ENCODE results near the gene REPS1. TPM values are rescaled to one million over a fixed set of nuclear protein-coding genes. Genes with fewer than 3 reads are reported as not detected.

Gene REPS1
- total RNA-seq, 1 experiment from 2014 or later = 28.6 TPM

DNA sequence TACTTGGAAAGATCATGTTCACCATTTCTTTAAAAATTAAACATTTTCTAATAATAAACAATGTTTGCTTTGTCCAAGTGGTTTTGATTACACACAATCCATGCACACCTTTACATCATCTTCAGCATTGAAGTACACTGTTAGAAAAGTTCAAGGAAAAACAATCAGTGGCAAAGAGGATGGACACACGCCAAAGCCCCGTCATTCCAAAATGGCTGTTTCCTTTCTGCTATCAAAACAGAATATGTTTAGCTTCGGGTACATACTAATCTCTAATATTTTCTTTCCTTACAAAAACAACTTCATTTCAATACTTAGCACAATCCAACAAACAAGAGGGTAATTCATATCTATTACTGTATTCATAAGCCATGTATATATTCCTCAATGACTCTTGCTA lies 24.5 kb downstream of the REPS1 start:
- ATAC-seq (no peak), DNase-seq (ENCODE audit: low read depth, low spot score) (no peak)
- Histone ChIP-seq H3K4me3 (ENCODE audit: low read depth in 2 of 2, low read length in 2 of 2) (no peak overlapping the region), H3K36me3 (ENCODE audit: control insufficient read depth, insufficient read depth, low read length) (no peaks in the 10 kb centered on the region), H3K9me3 (ENCODE audit: control insufficient read depth, insufficient read depth, low read depth, low read length) (no peaks in the 10 kb centered on the region), H3K27ac (ENCODE audit: low read length) (no peak overlapping the region), H3K27me3 (ENCODE audit: control insufficient read depth, insufficient read depth, low read length) (no peaks in the 10 kb centered on the region), H3K4me1 (ENCODE audit: control insufficient read depth, insufficient read depth, low read length) (no peaks in the 10 kb centered on the region)
- in situ Hi-C loops (cut with HindIII; ENCODE audit: low pct_unique_long_range_greater_than_20kb, low sequenced_read_pairs) (no loop called here), intact Hi-C loops (cut with micrococcal nuclease; ENCODE audit: unreplicated experiment) (no loop called here)
- ChIA-PET POLR2A (no interaction called here), CTCF (no interaction called here)
- no TSS peak for BruUV-seq (replicated peaks)
- TF ChIP-seq, protein P1, sequence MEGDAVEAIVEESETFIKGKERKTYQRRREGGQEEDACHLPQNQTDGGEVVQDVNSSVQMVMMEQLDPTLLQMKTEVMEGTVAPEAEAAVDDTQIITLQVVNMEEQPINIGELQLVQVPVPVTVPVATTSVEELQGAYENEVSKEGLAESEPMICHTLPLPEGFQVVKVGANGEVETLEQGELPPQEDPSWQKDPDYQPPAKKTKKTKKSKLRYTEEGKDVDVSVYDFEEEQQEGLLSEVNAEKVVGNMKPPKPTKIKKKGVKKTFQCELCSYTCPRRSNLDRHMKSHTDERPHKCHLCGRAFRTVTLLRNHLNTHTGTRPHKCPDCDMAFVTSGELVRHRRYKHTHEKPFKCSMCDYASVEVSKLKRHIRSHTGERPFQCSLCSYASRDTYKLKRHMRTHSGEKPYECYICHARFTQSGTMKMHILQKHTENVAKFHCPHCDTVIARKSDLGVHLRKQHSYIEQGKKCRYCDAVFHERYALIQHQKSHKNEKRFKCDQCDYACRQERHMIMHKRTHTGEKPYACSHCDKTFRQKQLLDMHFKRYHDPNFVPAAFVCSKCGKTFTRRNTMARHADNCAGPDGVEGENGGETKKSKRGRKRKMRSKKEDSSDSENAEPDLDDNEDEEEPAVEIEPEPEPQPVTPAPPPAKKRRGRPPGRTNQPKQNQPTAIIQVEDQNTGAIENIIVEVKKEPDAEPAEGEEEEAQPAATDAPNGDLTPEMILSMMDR (IDR thresholded peaks at IDR 0.05) = no peak
- TF ChIP-seq SIN3A (IDR thresholded peaks at IDR 0.05; ENCODE audit: borderline replicate concordance, insufficient read depth, low read depth, low read length) = no peak
- TF ChIP-seq, protein P2, sequence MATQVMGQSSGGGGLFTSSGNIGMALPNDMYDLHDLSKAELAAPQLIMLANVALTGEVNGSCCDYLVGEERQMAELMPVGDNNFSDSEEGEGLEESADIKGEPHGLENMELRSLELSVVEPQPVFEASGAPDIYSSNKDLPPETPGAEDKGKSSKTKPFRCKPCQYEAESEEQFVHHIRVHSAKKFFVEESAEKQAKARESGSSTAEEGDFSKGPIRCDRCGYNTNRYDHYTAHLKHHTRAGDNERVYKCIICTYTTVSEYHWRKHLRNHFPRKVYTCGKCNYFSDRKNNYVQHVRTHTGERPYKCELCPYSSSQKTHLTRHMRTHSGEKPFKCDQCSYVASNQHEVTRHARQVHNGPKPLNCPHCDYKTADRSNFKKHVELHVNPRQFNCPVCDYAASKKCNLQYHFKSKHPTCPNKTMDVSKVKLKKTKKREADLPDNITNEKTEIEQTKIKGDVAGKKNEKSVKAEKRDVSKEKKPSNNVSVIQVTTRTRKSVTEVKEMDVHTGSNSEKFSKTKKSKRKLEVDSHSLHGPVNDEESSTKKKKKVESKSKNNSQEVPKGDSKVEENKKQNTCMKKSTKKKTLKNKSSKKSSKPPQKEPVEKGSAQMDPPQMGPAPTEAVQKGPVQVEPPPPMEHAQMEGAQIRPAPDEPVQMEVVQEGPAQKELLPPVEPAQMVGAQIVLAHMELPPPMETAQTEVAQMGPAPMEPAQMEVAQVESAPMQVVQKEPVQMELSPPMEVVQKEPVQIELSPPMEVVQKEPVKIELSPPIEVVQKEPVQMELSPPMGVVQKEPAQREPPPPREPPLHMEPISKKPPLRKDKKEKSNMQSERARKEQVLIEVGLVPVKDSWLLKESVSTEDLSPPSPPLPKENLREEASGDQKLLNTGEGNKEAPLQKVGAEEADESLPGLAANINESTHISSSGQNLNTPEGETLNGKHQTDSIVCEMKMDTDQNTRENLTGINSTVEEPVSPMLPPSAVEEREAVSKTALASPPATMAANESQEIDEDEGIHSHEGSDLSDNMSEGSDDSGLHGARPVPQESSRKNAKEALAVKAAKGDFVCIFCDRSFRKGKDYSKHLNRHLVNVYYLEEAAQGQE (IDR thresholded peaks at IDR 0.05; ENCODE audit: insufficient read depth in 1 of 2, low read depth in 2 of 2, low read length in 1 of 2) = no peak
- no peak for TF ChIP-seq TCF7L2 (IDR thresholded peaks at IDR 0.05; ENCODE audit: low read depth, low read length)
- no peak for TF ChIP-seq POLR2AphosphoS5 (IDR thresholded peaks at IDR 0.05; ENCODE audit: low read depth, low read length)

DNA sequence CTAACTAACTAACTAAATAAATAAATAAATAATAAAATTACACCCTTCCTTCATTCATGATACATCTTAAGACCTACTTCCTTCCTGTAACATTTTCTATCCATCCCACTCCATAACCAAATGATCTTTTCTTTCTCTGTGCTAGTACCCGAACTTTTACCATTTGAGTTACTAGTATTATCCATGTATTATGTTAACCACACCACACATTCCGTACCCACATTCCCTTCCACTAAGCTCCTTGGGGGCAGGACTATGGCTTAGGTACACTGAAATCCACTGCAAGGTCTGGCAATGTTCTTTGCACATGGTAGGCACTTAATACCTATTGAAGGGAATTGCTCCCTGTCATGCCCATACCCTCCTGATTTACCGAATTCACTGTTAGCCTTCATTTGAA lies 24.9 kb downstream of the REPS1 start:
- TF ChIP-seq, protein P1 (IDR thresholded peaks at IDR 0.05) = no peak
- no peak for TF ChIP-seq SIN3A (IDR thresholded peaks at IDR 0.05; ENCODE audit: borderline replicate concordance, insufficient read depth, low read depth, low read length)
- TF ChIP-seq, protein P2 (IDR thresholded peaks at IDR 0.05; ENCODE audit: insufficient read depth in 1 of 2, low read depth in 2 of 2, low read length in 1 of 2) = no peak
- no peak for TF ChIP-seq TCF7L2 (IDR thresholded peaks at IDR 0.05; ENCODE audit: low read depth, low read length)
- no peak for TF ChIP-seq POLR2AphosphoS5 (IDR thresholded peaks at IDR 0.05; ENCODE audit: low read depth, low read length)
- Histone ChIP-seq H3K4me3 (ENCODE audit: low read depth in 2 of 2, low read length in 2 of 2) (no peak overlapping the region), H3K9me3 (ENCODE audit: control insufficient read depth, insufficient read depth, low read depth, low read length) (no peaks in the 10 kb centered on the region), H3K27ac (ENCODE audit: low read length) (no peak overlapping the region), H3K27me3 (ENCODE audit: control insufficient read depth, insufficient read depth, low read length) (no peaks in the 10 kb centered on the region), H3K36me3 (ENCODE audit: control insufficient read depth, insufficient read depth, low read length) (no peaks in the 10 kb centered on the region), H3K4me1 (ENCODE audit: control insufficient read depth, insufficient read depth, low read length) (no peaks in the 10 kb centered on the region)
- ChIA-PET POLR2A (no interaction called here), CTCF (no interaction called here)
- ATAC-seq (no peak), DNase-seq (ENCODE audit: low read depth, low spot score) (no peak)
- BruUV-seq (replicated peaks) = no TSS peak
- in situ Hi-C loops (cut with HindIII; ENCODE audit: low pct_unique_long_range_greater_than_20kb, low sequenced_read_pairs) (no loop called here), intact Hi-C loops (cut with micrococcal nuclease; ENCODE audit: unreplicated experiment) (no loop called here)

Data from Panc1 (cell line).